IPS-18a (cell line): Measurements from ENCODE around the gene DUS2.

Experiments
- H3K27ac ChIP-seq: one replicate; pipeline ENCODE4 v1.5.1; 2013; ENCODE audit warnings: low read length
- H3K27me3 ChIP-seq: one replicate; pipeline ENCODE4 v1.6.1; 2013; ENCODE audit warnings: mild to moderate bottlenecking, low read length; ENCODE audit not compliant: control insufficient read depth, insufficient read depth
- H3K36me3 ChIP-seq: one replicate; pipeline ENCODE4 v1.6.1; 2013; ENCODE audit warnings: low read depth, low read length; ENCODE audit not compliant: control insufficient read depth
- H3K4me1 ChIP-seq: one replicate; pipeline ENCODE4 v1.6.1; 2013; ENCODE audit warnings: low read depth, low read length; ENCODE audit not compliant: control insufficient read depth
- H3K4me3 ChIP-seq: one replicate; pipeline ENCODE4 v1.5.1; 2013; ENCODE audit warnings: low read length
- H3K9ac ChIP-seq: one replicate; pipeline ENCODE4 v1.6.1; 2013; ENCODE audit warnings: mild to moderate bottlenecking, low read length, moderate library complexity
- H3K9me3 ChIP-seq: one replicate; pipeline ENCODE4 v1.6.1; 2013; ENCODE audit warnings: low read depth, low read length; ENCODE audit not compliant: control insufficient read depth

Gene DUS2

DNA sequence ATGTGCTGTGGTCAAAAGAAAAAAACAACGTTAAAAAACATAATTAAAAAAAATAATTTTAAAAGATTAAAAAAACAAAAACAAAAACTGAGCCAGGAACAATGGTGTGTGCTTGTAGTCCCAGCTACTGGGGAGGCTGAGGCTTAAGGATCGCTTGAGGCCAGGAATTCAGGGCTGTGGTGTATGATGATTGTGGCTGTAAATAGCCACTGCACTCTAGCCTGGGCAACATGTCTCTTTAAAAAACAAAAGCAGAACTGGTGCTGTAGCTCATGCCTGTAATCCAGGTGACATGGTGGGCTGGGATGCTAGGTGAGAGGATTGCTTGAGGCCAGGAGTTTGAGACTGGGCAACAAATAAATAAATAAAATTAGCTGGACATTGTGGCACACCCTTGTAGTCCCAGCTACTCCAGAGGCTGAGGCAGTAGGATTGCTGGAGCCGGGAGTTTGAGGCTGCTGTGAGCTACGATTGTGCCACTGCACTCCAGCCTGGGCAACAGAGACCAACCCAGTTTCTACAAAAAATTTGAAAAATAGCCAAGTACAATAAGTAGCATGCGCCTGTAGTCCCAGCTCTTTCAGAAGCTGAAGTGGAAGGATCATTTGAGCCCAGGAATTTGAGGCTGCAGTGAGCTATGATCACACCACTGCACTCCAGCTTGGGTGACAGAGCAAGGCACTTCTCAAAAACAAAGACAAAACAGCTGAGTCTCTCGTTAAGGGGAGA lies 105.7 kb downstream of the DUS2 start:
- Histone ChIP-seq H3K4me1 (no peaks in the 10 kb centered on the region), H3K9ac (no peak overlapping the region), H3K27ac (no peak overlapping the region), H3K4me3 (no peak overlapping the region), H3K27me3 (no peaks in the 10 kb centered on the region), H3K36me3 (no peaks in the 10 kb centered on the region), H3K9me3 (no peaks in the 10 kb centered on the region)
